Measurements from ENCODE around the gene STYXL2. TPM values are rescaled to one million over a fixed set of nuclear protein-coding genes. Genes with fewer than 3 reads are reported as not detected.
A peak's percentile ranks its signal among the peaks of the same experiment; 100 is the strongest.

STYXL2 gene
- total and polyA plus RNA-seq, 9 of the 15 experiments (the other 6 are each of a cell fraction or from before 2014, with no cell fraction given): not detected

- in situ Hi-C loops (cut with MboI) (loop anchor here (5.0 to 10.0 kb wide), 2 partner anchors 142 to 635 kb away; no protein-coding TSS in a partner anchor), intact Hi-C loops (cut with micrococcal nuclease) (loop anchor here (2.0 to 5.0 kb wide), 4 partner anchors 82 to 1135 kb away; partner anchors contain the start of gene ILDR2)
- peaks cover 10 to 30% of the 10 kb centered on the region in 2 experiments; a peak in 4 of 5 replicates for H3K27me3 ChIP-seq (ENCODE audit: control insufficient read depth in 2 of 2, insufficient read depth in 2 of 2, low read length in 2 of 2)
- no peak for FAIRE-seq
- no peaks in the 10 kb centered on the region for H3K9me1 ChIP-seq (ENCODE audit: control insufficient read depth, insufficient read depth, low read length)
- H3K36me3 ChIP-seq (ENCODE audit: control insufficient read depth, insufficient read depth, low read length): no peaks in the 10 kb centered on the region
- no peak for ATAC-seq
- H3K4me1 ChIP-seq (replicated peaks in 1 of 2; ENCODE audit: control insufficient read depth in 2 of 2, insufficient read depth in 2 of 2, low read length in 2 of 2): peaks cover 0 to 10% of the 10 kb centered on the region in 2 experiments; a peak in 3 of 5 replicates
- CTCF ChIA-PET (ENCODE audit: low intra/inter-chr PET ratio): interaction anchor here (0.5 to 3.8 kb wide), 4 partner anchors 149 to 569 kb away, joined by 3 to 32 read pairs (median 5); no protein-coding TSS in a partner anchor
- H2AFZ ChIP-seq (ENCODE audit: low read depth, low read length): peak overlapping the region; percentile 97
- no peak overlapping the region for H3K27ac ChIP-seq (ENCODE audit: extremely low read depth, low read depth, low read length)
- H3K79me2 ChIP-seq (ENCODE audit: control insufficient read depth, insufficient read depth, low read length): no peaks in the 10 kb centered on the region
- no peak overlapping the region for H3K9ac ChIP-seq (ENCODE audit: insufficient read depth in 1 of 2, low read depth in 2 of 2, low read length in 2 of 2)
- POLR2A ChIA-PET: interaction anchor here (0.6 to 3.7 kb wide), 4 partner anchors 16 to 255 kb away, joined by 3 to 11 read pairs (median 4); partner anchors contain the start of gene TADA1
- no peak for DNase-seq (ENCODE audit: extremely low read depth in 1 of 4, low spot score in 3 of 4)
- 0% methylated on average over 1 of the region's 1 CpG for WGBS (ENCODE audit: insufficient coverage, low coverage, missing lambda C conversion rate)
- TF ChIP-seq RBM25 (IDR thresholded peaks at IDR 0.05; ENCODE audit: low read depth, low read length, severe bottlenecking) (peak; percentile 89), ZNF79 (CRISPR knock-in tag; IDR thresholded peaks at IDR 0.05; ENCODE audit: low read depth) (peak; percentile 100), JUND (IDR thresholded peaks at IDR 0.05; ENCODE audit: borderline replicate concordance, low read depth, low read length) (no peak), JUND (tag; IDR thresholded peaks at IDR 0.05; ENCODE audit: borderline replicate concordance, low read depth, low read length) (no peak)
- H3K4me3 ChIP-seq: no peak overlapping the region
- BruUV-seq (replicated peaks): no TSS peak
- H3K9me3 ChIP-seq (replicated peaks; ENCODE audit: control insufficient read depth, insufficient read depth, low read depth, low read length): no peaks in the 10 kb centered on the region
- H4K20me1 ChIP-seq (replicated peaks; ENCODE audit: control insufficient read depth, insufficient read depth, low read length): no peaks in the 10 kb centered on the region
- H3K4me2 ChIP-seq (ENCODE audit: insufficient read depth, low read length): no peak overlapping the region
Measured at GRCh38 chr1:167059809-167060107, 34.1 kb upstream of the STYXL2 start.
